GM21423 (cell line): Measurements from ENCODE around the gene RBBP8NL.
"Not testable (repeated sequence)": the region's sequence is repeated elsewhere in the genome, so short reads cannot be mapped to it uniquely, and the experiment has no call there.

Source experiments
- ATAC-seq: cut with Tn5 transposase; IDR thresholded peaks from one replicate; pipeline ENCODE4 v1.9.1; 2021; ENCODE audit warnings: mild to moderate bottlenecking, moderate library complexity; ENCODE audit not compliant: unreplicated experiment

The RBBP8NL gene

GRCh38 chr20:62445553-62446340 lies 18.4 kb upstream of the RBBP8NL start:
- no peak for ATAC-seq

DNA sequence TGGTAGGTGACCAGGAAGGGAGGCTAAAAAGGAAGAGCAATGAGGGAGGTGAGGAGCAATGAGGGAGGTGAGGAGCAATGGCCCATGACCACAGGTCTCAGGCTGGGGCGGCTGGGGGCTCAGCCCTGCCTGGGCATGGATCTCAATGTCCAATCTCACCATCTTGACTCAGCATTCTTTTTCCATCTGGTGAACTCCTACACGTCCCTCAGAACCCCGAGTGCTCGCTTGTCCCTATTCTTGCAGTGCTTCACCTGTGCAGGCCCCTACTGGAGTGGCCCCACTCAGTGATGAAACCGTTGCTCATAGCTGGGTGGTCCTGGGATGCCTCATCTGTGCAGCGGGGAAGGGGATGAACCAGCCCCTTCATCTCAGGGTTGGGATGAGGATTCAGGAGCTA lies 16.9 kb upstream of the RBBP8NL start:
- no peak for ATAC-seq

- no peak for ATAC-seq
These were observed 14.7 kb upstream of the RBBP8NL start for GRCh38 chr20:62441987-62442539.

GRCh38 chr20:62439218-62439617 lies 11.9 kb upstream of the RBBP8NL start:
- ATAC-seq = no peak

DNA sequence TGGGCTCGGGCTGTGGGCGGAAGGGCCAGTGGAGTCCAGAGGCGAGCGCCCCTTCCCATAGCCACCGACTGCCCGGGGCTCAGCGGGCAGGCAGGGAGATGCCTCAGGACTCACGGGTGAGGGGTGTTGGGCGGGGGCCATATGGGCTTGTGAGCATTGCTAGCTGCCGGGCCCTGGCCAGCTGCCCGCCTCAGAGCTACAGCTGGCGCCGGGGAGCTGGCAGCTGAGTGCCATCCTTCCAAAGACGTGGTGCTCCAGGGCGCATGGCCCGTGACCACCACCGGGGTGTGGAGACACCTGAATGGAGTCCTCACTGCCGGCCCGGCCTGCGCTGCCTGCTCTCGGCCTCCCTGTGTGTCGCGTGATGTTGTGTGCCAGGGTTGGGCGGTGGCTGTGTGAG lies 10.6 kb upstream of the RBBP8NL start:
- ATAC-seq = no peak

- no peak for ATAC-seq
These were observed 10.2 kb upstream of the RBBP8NL start for GRCh38 chr20:62437496-62437895.

- no peak for ATAC-seq
These were observed 9.4 kb upstream of the RBBP8NL start for GRCh38 chr20:62436692-62437091.

- no peak for ATAC-seq
These were observed 6.5 kb upstream of the RBBP8NL start for GRCh38 chr20:62433658-62434497.

GRCh38 chr20:62430866-62431447 lies 3.6 kb upstream of the RBBP8NL start:
- no peak for ATAC-seq

DNA sequence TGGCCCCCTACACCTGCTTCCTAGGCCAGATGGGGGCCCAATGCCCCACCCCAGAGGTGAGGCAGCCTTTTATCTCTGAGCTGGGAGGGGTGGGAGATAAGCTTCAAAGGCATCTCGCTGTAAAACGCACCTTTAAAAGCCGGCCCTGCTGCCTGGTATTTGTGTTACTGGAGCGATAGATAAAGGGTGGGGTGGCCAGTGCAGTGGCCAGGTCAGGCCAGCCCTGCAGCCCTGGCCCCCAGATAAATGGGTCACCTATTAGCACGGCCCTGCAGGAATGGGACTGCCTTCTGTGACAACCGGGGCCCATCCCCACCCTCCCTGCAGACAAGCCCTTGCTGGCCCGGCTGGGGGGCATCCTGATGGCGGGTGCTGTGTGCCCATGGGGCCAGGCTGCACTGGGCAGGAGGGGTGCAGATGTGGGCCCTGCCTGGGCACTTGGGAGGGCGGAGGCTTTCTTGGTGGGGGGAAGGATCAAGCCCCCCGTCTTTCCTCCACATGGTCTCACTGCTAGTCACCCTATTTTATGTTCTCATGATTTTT lies 3.0 kb upstream of the RBBP8NL start:
- no peak for ATAC-seq

DNA sequence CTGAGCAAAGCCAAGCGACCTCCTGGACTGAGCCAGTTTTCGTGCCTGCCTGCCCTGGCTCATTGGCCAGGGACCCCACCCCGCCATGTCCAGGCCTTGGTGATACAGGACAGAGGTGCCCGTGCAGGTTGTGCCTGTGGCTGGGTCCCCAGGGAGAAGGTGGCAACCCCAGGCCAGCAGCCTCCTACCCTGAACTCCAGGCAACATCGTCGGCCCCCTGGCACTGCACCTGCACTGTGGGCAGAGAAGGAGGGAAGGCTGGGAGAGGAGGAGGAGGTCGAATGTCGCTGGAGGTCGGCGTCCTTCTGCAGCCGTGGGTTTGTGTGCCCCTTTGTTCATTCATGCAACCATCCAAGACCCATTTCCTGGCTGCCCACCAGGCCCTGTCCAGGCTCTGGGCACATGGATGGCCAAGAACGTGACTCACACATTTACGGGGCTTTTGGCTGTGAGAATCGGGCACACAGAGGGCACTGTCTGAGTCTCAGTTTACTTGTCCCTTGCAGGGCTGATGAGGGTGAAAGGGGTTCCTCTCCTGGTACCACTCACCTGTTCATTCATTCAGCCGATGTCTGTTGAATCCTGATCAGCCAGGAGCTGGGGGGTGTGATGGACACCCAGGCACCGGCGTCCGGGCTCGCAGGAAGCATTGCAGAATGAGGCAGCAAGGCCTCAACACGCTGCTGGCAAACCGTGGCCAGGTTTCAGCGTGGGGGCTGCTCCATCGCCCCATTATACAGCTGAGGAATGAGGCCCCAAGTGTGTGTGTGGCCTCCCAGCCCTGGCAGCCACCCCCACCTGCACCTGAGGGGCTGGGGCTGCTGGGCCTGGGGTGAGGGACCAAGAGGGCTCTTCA lies 2.3 kb upstream of the RBBP8NL start:
- ATAC-seq = no peak

- ATAC-seq = no peak
These were observed 1.3 kb upstream of the RBBP8NL start for GRCh38 chr20:62428396-62429295.

GRCh38 chr20:62428002-62428372 lies 648 bp upstream of the RBBP8NL start:
- no peak for ATAC-seq

GRCh38 chr20:62426699-62427131 lies 624 bp downstream of the RBBP8NL start:
- ATAC-seq = no peak

DNA sequence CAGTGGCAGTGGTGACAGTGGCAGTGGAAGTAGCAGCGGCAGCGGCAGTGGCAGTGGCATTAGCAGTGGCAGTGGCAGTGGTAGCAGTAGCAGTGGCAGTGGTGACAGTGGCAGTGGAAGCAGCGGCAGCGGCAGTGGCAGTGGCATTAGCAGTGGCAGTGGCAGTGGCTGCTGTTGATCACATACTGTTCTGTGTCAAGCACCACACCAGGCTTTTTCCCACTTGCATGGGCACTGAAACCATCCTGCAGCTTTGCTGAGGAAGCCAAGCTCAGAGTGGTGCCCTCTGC lies 1.3 kb downstream of the RBBP8NL start:
- not testable (repeated sequence) for ATAC-seq

GRCh38 chr20:62425281-62426058 lies 1.9 kb downstream of the RBBP8NL start:
- ATAC-seq = no peak

GRCh38 chr20:62424249-62425107 lies 2.9 kb downstream of the RBBP8NL start:
- no peak for ATAC-seq

DNA sequence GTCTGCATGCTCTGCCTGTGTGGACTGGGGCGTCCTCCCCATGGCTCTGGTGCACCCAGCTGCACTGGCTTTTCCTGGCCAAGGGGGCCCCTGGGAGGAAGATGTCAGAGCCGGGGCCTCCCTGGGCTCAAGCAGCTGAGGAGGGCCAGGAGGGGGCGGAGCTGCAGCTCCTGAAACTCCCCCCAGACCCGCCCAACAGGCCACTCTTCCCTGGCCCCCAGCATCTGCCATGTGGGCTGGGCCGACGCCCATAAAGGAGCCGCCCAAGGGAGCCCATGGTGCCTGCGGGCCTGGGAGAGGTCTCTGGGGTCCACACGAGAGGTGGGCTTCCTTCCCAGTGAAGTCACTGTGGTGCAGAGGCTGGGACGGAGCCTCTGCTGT lies 4.0 kb downstream of the RBBP8NL start:
- ATAC-seq = no peak
